ENCODE data around the gene SUPV3L1.

Gene SUPV3L1

GRCh38 chr10:69215405-69216171 lies 35.6 kb downstream of the SUPV3L1 start:
- H3K9me3 ChIP-seq (ENCODE audit: control insufficient read depth in 5 of 5, low read length in 5 of 5), result peaks cover 0 to 5% (median 0%) of the 10 kb centered on the region in 5 donors
- H3K27me3 ChIP-seq (ENCODE audit: control insufficient read depth in 5 of 5, insufficient read depth in 4 of 5, low read length in 5 of 5), result peaks cover 0 to 18% (median 0%) of the 10 kb centered on the region in 5 donors
- H3K4me1 ChIP-seq (ENCODE audit: control insufficient read depth in 5 of 5, insufficient read depth in 5 of 5, low read length in 5 of 5), result peaks cover 0 to 14% (median 0%) of the 10 kb centered on the region in 5 donors
- H3K36me3 ChIP-seq (ENCODE audit: control insufficient read depth in 5 of 5, insufficient read depth in 5 of 5, low read length in 5 of 5), result no peaks in the 10 kb centered on the region
- no peak overlapping the region for H3K27ac ChIP-seq (ENCODE audit: low read depth, low read length)
- H3K4me3 ChIP-seq (ENCODE audit: low read depth in 1 of 5, low read length in 5 of 5), result no peak overlapping the region
- H3K9ac ChIP-seq (ENCODE audit: low read length in 5 of 5), result no peak overlapping the region

GRCh38 chr10:69216577-69217118 lies 36.6 kb downstream of the SUPV3L1 start:
- H3K4me1 ChIP-seq (ENCODE audit: control insufficient read depth in 5 of 5, insufficient read depth in 5 of 5, low read length in 5 of 5), result peaks cover 0 to 14% (median 0%) of the 10 kb centered on the region in 5 donors
- H3K27me3 ChIP-seq (ENCODE audit: control insufficient read depth in 5 of 5, insufficient read depth in 4 of 5, low read length in 5 of 5), result peaks cover 0 to 18% (median 3%) of the 10 kb centered on the region in 5 donors
- H3K9me3 ChIP-seq (ENCODE audit: control insufficient read depth in 5 of 5, low read length in 5 of 5), result peaks cover 0 to 5% (median 0%) of the 10 kb centered on the region in 5 donors
- no peak overlapping the region for H3K4me3 ChIP-seq (ENCODE audit: low read depth in 1 of 5, low read length in 5 of 5)
- no peaks in the 10 kb centered on the region for H3K36me3 ChIP-seq (ENCODE audit: control insufficient read depth in 5 of 5, insufficient read depth in 5 of 5, low read length in 5 of 5)
- no peak overlapping the region for H3K9ac ChIP-seq (ENCODE audit: low read length in 5 of 5)
- H3K27ac ChIP-seq (ENCODE audit: low read depth, low read length), result no peak overlapping the region

- H3K4me1 ChIP-seq (ENCODE audit: control insufficient read depth in 5 of 5, insufficient read depth in 5 of 5, low read length in 5 of 5), result peaks cover 0 to 14% (median 2%) of the 10 kb centered on the region in 5 donors
- H3K9me3 ChIP-seq (ENCODE audit: control insufficient read depth in 5 of 5, low read length in 5 of 5), result peaks cover 0 to 5% (median 0%) of the 10 kb centered on the region in 5 donors
- H3K4me3 ChIP-seq (ENCODE audit: low read depth in 1 of 5, low read length in 5 of 5), result no peak overlapping the region
- H3K27ac ChIP-seq (ENCODE audit: low read depth, low read length), result no peak overlapping the region
- H3K27me3 ChIP-seq (ENCODE audit: control insufficient read depth in 5 of 5, insufficient read depth in 4 of 5, low read length in 5 of 5), result peaks cover 0 to 18% (median 3%) of the 10 kb centered on the region in 5 donors
- H3K36me3 ChIP-seq (ENCODE audit: control insufficient read depth in 5 of 5, insufficient read depth in 5 of 5, low read length in 5 of 5), result no peaks in the 10 kb centered on the region
- no peak overlapping the region for H3K9ac ChIP-seq (ENCODE audit: low read length in 5 of 5)
Measured at GRCh38 chr10:69217119-69217754, 37.2 kb downstream of the SUPV3L1 start.

GRCh38 chr10:69218831-69219230 lies 38.8 kb downstream of the SUPV3L1 start:
- Histone ChIP-seq H3K27ac (ENCODE audit: low read depth, low read length) (no peak overlapping the region), H3K4me1 (ENCODE audit: control insufficient read depth in 5 of 5, insufficient read depth in 5 of 5, low read length in 5 of 5) (peaks cover 0 to 12% (median 4%) of the 10 kb centered on the region in 5 donors), H3K9ac (ENCODE audit: low read length in 5 of 5) (no peak overlapping the region), H3K9me3 (ENCODE audit: control insufficient read depth in 5 of 5, low read length in 5 of 5) (peaks cover 0 to 5% (median 0%) of the 10 kb centered on the region in 5 donors), H3K4me3 (ENCODE audit: low read depth in 1 of 5, low read length in 5 of 5) (no peak overlapping the region), H3K27me3 (ENCODE audit: control insufficient read depth in 5 of 5, insufficient read depth in 4 of 5, low read length in 5 of 5) (peaks cover 0 to 18% (median 3%) of the 10 kb centered on the region in 5 donors), H3K36me3 (ENCODE audit: control insufficient read depth in 5 of 5, insufficient read depth in 5 of 5, low read length in 5 of 5) (no peaks in the 10 kb centered on the region)

GRCh38 chr10:69220041-69220451 lies 40.0 kb downstream of the SUPV3L1 start, which contains the start of gene HKDC1:
HKDC1 (plus strand) TSS chr10:69220332; CDS start chr10:69220436, 104 bp downstream.
- H3K9ac ChIP-seq (ENCODE audit: low read length in 5 of 5), result no peak within 1 kb of the TSS
- no peaks in the 10 kb centered on the region for H3K36me3 ChIP-seq (ENCODE audit: control insufficient read depth in 5 of 5, insufficient read depth in 5 of 5, low read length in 5 of 5)
- H3K27me3 ChIP-seq (ENCODE audit: control insufficient read depth in 5 of 5, insufficient read depth in 4 of 5, low read length in 5 of 5), result peaks cover 0 to 18% (median 3%) of the 10 kb centered on the region in 5 donors
- no peak within 1 kb of the TSS for H3K27ac ChIP-seq (ENCODE audit: low read depth, low read length)
- no peak within 1 kb of the TSS for H3K4me3 ChIP-seq (ENCODE audit: low read depth in 1 of 5, low read length in 5 of 5)
- H3K4me1 ChIP-seq (ENCODE audit: control insufficient read depth in 5 of 5, insufficient read depth in 5 of 5, low read length in 5 of 5), result peaks cover 0 to 18% (median 4%) of the 10 kb centered on the region in 5 donors
- no peaks in the 10 kb centered on the region for H3K9me3 ChIP-seq (ENCODE audit: control insufficient read depth in 5 of 5, low read length in 5 of 5)

GRCh38 chr10:69220507-69220906 lies 40.5 kb downstream of the SUPV3L1 start:
- Histone ChIP-seq H3K9me3 (ENCODE audit: control insufficient read depth in 5 of 5, low read length in 5 of 5) (no peaks in the 10 kb centered on the region), H3K36me3 (ENCODE audit: control insufficient read depth in 5 of 5, insufficient read depth in 5 of 5, low read length in 5 of 5) (no peaks in the 10 kb centered on the region), H3K4me1 (ENCODE audit: control insufficient read depth in 5 of 5, insufficient read depth in 5 of 5, low read length in 5 of 5) (peaks cover 0 to 21% (median 4%) of the 10 kb centered on the region in 5 donors), H3K4me3 (ENCODE audit: low read depth in 1 of 5, low read length in 5 of 5) (no peak overlapping the region), H3K27me3 (ENCODE audit: control insufficient read depth in 5 of 5, insufficient read depth in 4 of 5, low read length in 5 of 5) (peaks cover 0 to 18% (median 3%) of the 10 kb centered on the region in 5 donors), H3K9ac (ENCODE audit: low read length in 5 of 5) (no peak overlapping the region), H3K27ac (ENCODE audit: low read depth, low read length) (no peak overlapping the region)

GRCh38 chr10:69222157-69223027 lies 42.4 kb downstream of the SUPV3L1 start:
- peaks cover 0 to 13% (median 4%) of the 10 kb centered on the region in 5 donors for H3K27me3 ChIP-seq (ENCODE audit: control insufficient read depth in 5 of 5, insufficient read depth in 4 of 5, low read length in 5 of 5)
- H3K9me3 ChIP-seq (ENCODE audit: control insufficient read depth in 5 of 5, low read length in 5 of 5), result no peaks in the 10 kb centered on the region
- no peak overlapping the region for H3K9ac ChIP-seq (ENCODE audit: low read length in 5 of 5)
- H3K4me1 ChIP-seq (ENCODE audit: control insufficient read depth in 5 of 5, insufficient read depth in 5 of 5, low read length in 5 of 5), result peaks cover 0 to 19% (median 4%) of the 10 kb centered on the region in 5 donors
- no peaks in the 10 kb centered on the region for H3K36me3 ChIP-seq (ENCODE audit: control insufficient read depth in 5 of 5, insufficient read depth in 5 of 5, low read length in 5 of 5)
- H3K4me3 ChIP-seq (ENCODE audit: low read depth in 1 of 5, low read length in 5 of 5), result no peak overlapping the region
- no peak overlapping the region for H3K27ac ChIP-seq (ENCODE audit: low read depth, low read length)

GRCh38 chr10:69223028-69223342 lies 43.0 kb downstream of the SUPV3L1 start:
- Histone ChIP-seq H3K9ac (ENCODE audit: low read length in 5 of 5) (no peak overlapping the region), H3K36me3 (ENCODE audit: control insufficient read depth in 5 of 5, insufficient read depth in 5 of 5, low read length in 5 of 5) (no peaks in the 10 kb centered on the region), H3K9me3 (ENCODE audit: control insufficient read depth in 5 of 5, low read length in 5 of 5) (no peaks in the 10 kb centered on the region), H3K4me1 (ENCODE audit: control insufficient read depth in 5 of 5, insufficient read depth in 5 of 5, low read length in 5 of 5) (peaks cover 0 to 19% (median 4%) of the 10 kb centered on the region in 5 donors), H3K27ac (ENCODE audit: low read depth, low read length) (no peak overlapping the region), H3K4me3 (ENCODE audit: low read depth in 1 of 5, low read length in 5 of 5) (no peak overlapping the region), H3K27me3 (ENCODE audit: control insufficient read depth in 5 of 5, insufficient read depth in 4 of 5, low read length in 5 of 5) (peaks cover 0 to 11% (median 2%) of the 10 kb centered on the region in 5 donors)

- Histone ChIP-seq H3K4me3 (ENCODE audit: low read depth in 1 of 5, low read length in 5 of 5) (peak overlapping the region in 1 of 5 donors; percentile 1), H3K9me3 (ENCODE audit: control insufficient read depth in 5 of 5, low read length in 5 of 5) (no peaks in the 10 kb centered on the region), H3K27me3 (ENCODE audit: control insufficient read depth in 5 of 5, insufficient read depth in 4 of 5, low read length in 5 of 5) (peaks cover 0 to 4% (median 0%) of the 10 kb centered on the region in 5 donors), H3K36me3 (ENCODE audit: control insufficient read depth in 5 of 5, insufficient read depth in 5 of 5, low read length in 5 of 5) (no peaks in the 10 kb centered on the region), H3K4me1 (ENCODE audit: control insufficient read depth in 5 of 5, insufficient read depth in 5 of 5, low read length in 5 of 5) (peaks cover 0 to 31% (median 10%) of the 10 kb centered on the region in 5 donors), H3K27ac (ENCODE audit: low read depth, low read length) (peak overlapping the region; percentile 41), H3K9ac (ENCODE audit: low read length in 5 of 5) (no peak overlapping the region)
Measured at GRCh38 chr10:69224862-69225657, 45.0 kb downstream of the SUPV3L1 start.

All from subcutaneous abdominal adipose tissue (tissue), 5 donors.